Measurements from ENCODE around the gene PCCA. TPM values are rescaled to one million over a fixed set of nuclear protein-coding genes. Genes with fewer than 3 reads are reported as not detected.

The PCCA gene
- total RNA-seq, 1 donor from 2014 or later = 66.8 TPM

Other genes starting within 250 kb of the PCCA start
- 0.47 TPM for gene ZIC5, start 117.3 kb upstream of the PCCA start, total RNA-seq (ENCODE audit: unreplicated experiment)
- gene ZIC2, start 107.3 kb upstream of the PCCA start, total RNA-seq (ENCODE audit: unreplicated experiment) = 21.9 TPM

All from glutamatergic neuron (in vitro differentiated cells).